Natural killer cell (primary cell): ENCODE data around the gene NPDC1. TPM values are rescaled to one million over a fixed set of nuclear protein-coding genes. Genes with fewer than 3 reads are reported as not detected.

ENCODE experiments used
- ATAC-seq, 3 donors: fragments of 150-1000 bp in 2 of 3; fragments of 200-7000 bp in 1 of 3; cut with Tn5 transposase; 1 replicate in 1 of 3; 2 replicates in 2 of 3; pipeline ENCODE4 v1.10.0; 2021; ENCODE audit warnings: mild to moderate bottlenecking in 2 of 3, moderate library complexity in 2 of 3
- DNase-seq, 2 donors: peaks; one replicate each; pipeline versions ENCODE4 v3.0.0 to v3.0.0-alpha.2; 2013 to 2021; ENCODE audit warnings: mixed read lengths in 1 of 2
- H3K27ac ChIP-seq: one replicate; pipeline ENCODE4 v1.5.1; 2013; ENCODE audit warnings: mild to moderate bottlenecking, low read length
- H3K27me3 ChIP-seq: one replicate; pipeline ENCODE4 v1.6.1; 2013; ENCODE audit warnings: low read length; ENCODE audit not compliant: control insufficient read depth, insufficient read depth
- H3K36me3 ChIP-seq: one replicate; pipeline ENCODE4 v1.6.1; 2013; ENCODE audit warnings: low read length; ENCODE audit not compliant: control insufficient read depth, insufficient read depth
- H3K4me1 ChIP-seq: one replicate; pipeline ENCODE4 v1.6.1; 2013; ENCODE audit warnings: low read length; ENCODE audit not compliant: control insufficient read depth, insufficient read depth
- H3K4me3 ChIP-seq: one replicate; pipeline ENCODE4 v1.5.1; 2013; ENCODE audit warnings: low read length
- H3K9me3 ChIP-seq: one replicate; pipeline ENCODE4 v1.6.1; 2013; ENCODE audit warnings: low read length; ENCODE audit not compliant: control insufficient read depth, insufficient read depth
- H3K27ac Mint-ChIP-seq, 2 donors: one replicate each; pipeline ENCODE4 v1.8.0; 2022; ENCODE audit warnings: mild to moderate bottlenecking in 2 of 2, mixed read lengths in 2 of 2, moderate library complexity in 1 of 2
- H3K27me3 Mint-ChIP-seq, 2 donors: one replicate each; pipeline ENCODE4 v1.8.0; 2022; ENCODE audit warnings: low read depth in 2 of 2, mixed read lengths in 2 of 2
- H3K36me3 Mint-ChIP-seq: one replicate; pipeline ENCODE4 v1.8.0; 2022; ENCODE audit warnings: mixed read lengths
- H3K4me1 Mint-ChIP-seq, 2 donors: one replicate each; pipeline ENCODE4 v1.8.0; 2022; ENCODE audit warnings: mixed read lengths in 2 of 2
- H3K4me3 Mint-ChIP-seq: one replicate; pipeline ENCODE4 v1.8.0; 2022; ENCODE audit warnings: mild to moderate bottlenecking, moderate library complexity, mixed read lengths
- H3K9me3 Mint-ChIP-seq, 2 donors: one replicate each; pipeline ENCODE4 v1.8.0; 2022; ENCODE audit warnings: mixed read lengths in 2 of 2
- WGBS: methylation state at CpG from one replicate; pipeline ENCODE4 v1.1.7; 2013; ENCODE audit warnings: missing lambda C conversion rate; ENCODE audit not compliant: insufficient coverage; 5-methylcytosine and 5-hydroxymethylcytosine counted together
- intact Hi-C: fragments of 100-400 bp; cut with micrococcal nuclease; formaldehyde crosslinking; loops from one replicate; pipeline ENCODE4 v1.14.2; 2022
- total RNA-seq, 4 donors: library from RNA; stranded (reverse); fragments of 120-200 nt in 1 of 4; gene quantifications; one replicate each; pipeline versions ENCODE4 v1.2.3 to v1.2.4, GENCODE V29; 2013 to 2022
- TF ChIP-seq, protein P1 (sequence below): fragments of 200-600 bp; IDR thresholded peaks from one replicate; pipeline ENCODE4 v1.8.0; 2022; ENCODE audit warnings: antibody characterized with exemption

Gene NPDC1
- total RNA-seq, 3 donors from 2014 or later (not counting 1 experiment from before 2014, with no cell fraction given) = 0.87 to 5.6 (median 3.4) TPM

DNA sequence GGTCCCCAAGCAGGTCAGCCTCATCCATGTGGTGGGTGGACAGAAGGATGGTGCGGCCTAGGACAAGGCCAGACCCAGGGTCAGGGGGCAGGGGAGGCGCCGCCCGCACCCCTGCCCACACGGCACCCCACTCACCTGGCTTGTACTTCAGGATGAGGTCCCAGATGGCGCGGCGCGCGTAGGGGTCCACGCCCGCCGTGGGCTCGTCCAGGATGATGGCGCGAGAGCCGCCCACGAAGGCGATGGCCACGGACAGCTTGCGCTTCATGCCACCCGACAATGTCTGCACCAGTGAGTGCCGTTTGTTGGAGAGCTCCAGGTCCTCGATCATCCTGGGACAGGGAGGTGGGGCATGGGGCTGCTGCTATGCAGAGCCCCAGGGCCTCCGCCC, 30.4 kb downstream of the NPDC1 start:
- no peak overlapping the region for H3K4me3 ChIP-seq
- TF ChIP-seq, protein P1, sequence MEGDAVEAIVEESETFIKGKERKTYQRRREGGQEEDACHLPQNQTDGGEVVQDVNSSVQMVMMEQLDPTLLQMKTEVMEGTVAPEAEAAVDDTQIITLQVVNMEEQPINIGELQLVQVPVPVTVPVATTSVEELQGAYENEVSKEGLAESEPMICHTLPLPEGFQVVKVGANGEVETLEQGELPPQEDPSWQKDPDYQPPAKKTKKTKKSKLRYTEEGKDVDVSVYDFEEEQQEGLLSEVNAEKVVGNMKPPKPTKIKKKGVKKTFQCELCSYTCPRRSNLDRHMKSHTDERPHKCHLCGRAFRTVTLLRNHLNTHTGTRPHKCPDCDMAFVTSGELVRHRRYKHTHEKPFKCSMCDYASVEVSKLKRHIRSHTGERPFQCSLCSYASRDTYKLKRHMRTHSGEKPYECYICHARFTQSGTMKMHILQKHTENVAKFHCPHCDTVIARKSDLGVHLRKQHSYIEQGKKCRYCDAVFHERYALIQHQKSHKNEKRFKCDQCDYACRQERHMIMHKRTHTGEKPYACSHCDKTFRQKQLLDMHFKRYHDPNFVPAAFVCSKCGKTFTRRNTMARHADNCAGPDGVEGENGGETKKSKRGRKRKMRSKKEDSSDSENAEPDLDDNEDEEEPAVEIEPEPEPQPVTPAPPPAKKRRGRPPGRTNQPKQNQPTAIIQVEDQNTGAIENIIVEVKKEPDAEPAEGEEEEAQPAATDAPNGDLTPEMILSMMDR = no peak
- DNase-seq (no peak), ATAC-seq (no peak)
- no peak overlapping the region for H3K4me3 Mint-ChIP-seq
- H3K4me1 Mint-ChIP-seq = peaks cover 0 to 3% of the 10 kb centered on the region in 2 donors
- no peaks in the 10 kb centered on the region for H3K27me3 ChIP-seq
- H3K36me3 ChIP-seq = peaks cover 78% of the 10 kb centered on the region
- 98% methylated on average over 25 of the region's 25 CpGs for WGBS
- no peak overlapping the region for H3K27ac Mint-ChIP-seq
- no peaks in the 10 kb centered on the region for H3K9me3 ChIP-seq
- H3K27me3 Mint-ChIP-seq = no peaks in the 10 kb centered on the region
- H3K9me3 Mint-ChIP-seq = no peaks in the 10 kb centered on the region
- no peak overlapping the region for H3K27ac ChIP-seq
- no peaks in the 10 kb centered on the region for H3K4me1 ChIP-seq
- intact Hi-C loops = no loop called here
- H3K36me3 Mint-ChIP-seq = no peaks in the 10 kb centered on the region

DNA sequence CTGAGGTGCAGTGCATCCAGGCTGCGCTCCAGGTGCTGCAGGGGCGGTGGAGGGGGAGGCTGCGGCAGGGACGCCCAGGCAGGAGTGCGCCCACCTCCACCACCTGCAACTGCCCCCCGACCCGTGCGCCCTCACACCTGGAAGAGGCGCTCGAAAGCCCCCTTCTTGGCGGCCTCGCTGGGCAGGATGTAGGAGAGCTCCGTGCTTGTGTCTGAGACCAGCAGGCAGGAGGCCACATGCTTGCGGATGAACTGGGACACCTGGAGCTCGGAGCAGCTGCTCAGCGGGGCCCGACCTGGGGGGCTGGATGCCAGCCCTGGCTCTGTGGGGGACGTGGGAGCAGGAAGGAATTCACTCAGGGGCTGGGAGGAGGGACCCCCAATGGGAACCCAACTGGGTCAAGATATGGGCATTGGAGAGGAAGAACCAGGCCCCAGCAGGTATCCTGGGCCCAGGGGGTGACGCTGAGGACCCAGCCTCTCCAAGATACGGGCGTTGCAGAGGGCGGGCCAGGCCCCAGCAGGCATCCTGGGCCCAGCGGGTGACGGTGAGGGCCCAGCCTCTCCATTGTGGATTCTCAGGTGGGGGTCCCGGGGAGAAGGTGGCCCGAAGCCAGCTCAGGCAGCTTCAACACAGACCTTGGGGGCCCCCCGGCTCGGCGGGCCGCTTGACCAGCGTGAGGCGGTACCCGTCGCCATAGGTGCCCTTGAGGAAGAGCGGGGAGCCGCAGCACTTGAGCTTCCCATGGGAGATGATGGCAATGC, 31.0 kb downstream of the NPDC1 start:
- ATAC-seq = no peak
- H3K36me3 Mint-ChIP-seq = no peaks in the 10 kb centered on the region

DNA sequence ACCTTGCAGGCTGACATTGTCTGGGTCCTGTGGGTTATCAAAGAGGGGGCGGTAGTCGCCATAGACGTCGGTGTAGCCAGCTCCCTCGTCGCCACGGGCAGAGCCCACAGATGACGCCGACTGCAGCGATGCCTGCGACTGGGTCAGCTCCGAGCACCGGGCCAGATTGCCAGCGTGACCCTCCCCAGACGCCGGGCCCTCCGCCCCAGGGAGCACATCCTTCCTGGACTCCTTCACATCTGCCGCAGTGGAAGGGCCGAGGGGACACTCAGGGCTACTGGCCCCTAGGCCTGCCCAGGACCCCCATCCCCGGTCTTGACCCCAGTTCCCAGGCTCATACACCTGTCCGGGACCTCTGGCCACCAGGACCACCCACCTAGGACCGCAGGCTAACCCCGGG, 31.8 kb downstream of the NPDC1 start:
- TF ChIP-seq, protein P1 = no peak
- no peak for DNase-seq
- H3K9me3 ChIP-seq = no peaks in the 10 kb centered on the region
- Mint-ChIP-seq H3K9me3 (no peaks in the 10 kb centered on the region), H3K4me1 (peaks cover 0 to 3% of the 10 kb centered on the region in 2 donors), H3K36me3 (no peaks in the 10 kb centered on the region), H3K27ac (no peak overlapping the region), H3K27me3 (no peaks in the 10 kb centered on the region), H3K4me3 (no peak overlapping the region)
- no peaks in the 10 kb centered on the region for H3K27me3 ChIP-seq
- H3K36me3 ChIP-seq = peaks cover 75% of the 10 kb centered on the region
- H3K4me1 ChIP-seq = no peaks in the 10 kb centered on the region
- no peak overlapping the region for H3K27ac ChIP-seq
- 89% methylated on average over 23 of the region's 23 CpGs for WGBS
- H3K4me3 ChIP-seq = no peak overlapping the region
- no peak for ATAC-seq
- intact Hi-C loops = no loop called here

More for the DNA sequence above, 31.0 kb downstream of the NPDC1 start:
- peaks cover 73% of the 10 kb centered on the region for H3K36me3 ChIP-seq
- TF ChIP-seq, protein P1 = no peak
- no peak overlapping the region for H3K4me3 Mint-ChIP-seq
- WGBS = 96% methylated on average over 36 of the region's 36 CpGs
- H3K4me3 ChIP-seq = no peak overlapping the region
- peaks cover 0 to 3% of the 10 kb centered on the region in 2 donors for H3K4me1 Mint-ChIP-seq
- no peaks in the 10 kb centered on the region for H3K9me3 ChIP-seq
- no peaks in the 10 kb centered on the region for H3K4me1 ChIP-seq
- intact Hi-C loops = no loop called here
- no peaks in the 10 kb centered on the region for H3K9me3 Mint-ChIP-seq
- no peaks in the 10 kb centered on the region for H3K27me3 Mint-ChIP-seq
- H3K27me3 ChIP-seq = no peaks in the 10 kb centered on the region
- no peak for DNase-seq
- H3K27ac ChIP-seq = no peak overlapping the region
- H3K27ac Mint-ChIP-seq = no peak overlapping the region

DNA sequence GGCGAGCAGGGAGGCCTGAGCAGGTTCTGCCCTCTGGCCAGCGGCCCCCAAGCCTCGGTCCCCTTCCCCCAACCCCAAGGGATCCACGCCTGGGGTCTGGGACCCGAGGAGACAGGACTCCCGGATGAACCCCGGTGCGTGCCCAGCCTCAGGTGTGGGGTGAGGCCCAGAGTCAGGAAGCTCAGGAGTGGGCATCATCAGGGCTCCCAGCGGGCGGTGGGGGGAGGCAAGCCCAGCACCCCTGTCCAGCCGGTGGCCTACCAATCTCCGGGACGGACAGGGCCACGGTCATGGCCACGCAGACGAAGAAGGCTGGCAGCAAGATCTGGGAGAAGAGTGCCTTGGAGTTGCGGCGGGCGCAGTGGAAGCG, 32.4 kb downstream of the NPDC1 start:
- H3K9me3 Mint-ChIP-seq = no peaks in the 10 kb centered on the region
- Histone ChIP-seq H3K36me3 (peaks cover 70% of the 10 kb centered on the region), H3K9me3 (no peaks in the 10 kb centered on the region), H3K27me3 (no peaks in the 10 kb centered on the region), H3K4me1 (no peaks in the 10 kb centered on the region), H3K4me3 (no peak overlapping the region), H3K27ac (no peak overlapping the region)
- no peak for ATAC-seq
- 99% methylated on average over 17 of the region's 20 CpGs for WGBS
- DNase-seq = no peak
- H3K4me1 Mint-ChIP-seq = peaks cover 0 to 3% of the 10 kb centered on the region in 2 donors
- H3K4me3 Mint-ChIP-seq = no peak overlapping the region
- no peak overlapping the region for H3K27ac Mint-ChIP-seq
- TF ChIP-seq, protein P1 = no peak
- intact Hi-C loops = no loop called here
- H3K27me3 Mint-ChIP-seq = no peaks in the 10 kb centered on the region
- H3K36me3 Mint-ChIP-seq = no peaks in the 10 kb centered on the region
